Suprapubic skin (tissue), 4 donors: Measurements from ENCODE around the gene VSX2. TPM values are rescaled to one million over a fixed set of nuclear protein-coding genes. Genes with fewer than 3 reads are reported as not detected.

Experiments used
- DNase-seq, 2 donors: peaks; one replicate each; pipeline ENCODE4 v3.0.0-alpha.2; 2019; ENCODE audit warnings: low spot score in 2 of 2
- H3K27ac ChIP-seq: fragments of 200-600 bp; sonication (generic); one replicate; pipeline ENCODE4 v1.5.1; 2019
- H3K27me3 ChIP-seq: fragments of 200-600 bp; sonication (generic); one replicate; pipeline ENCODE4 v1.5.1; 2019
- H3K36me3 ChIP-seq: fragments of 200-600 bp; sonication (generic); one replicate; pipeline ENCODE4 v1.5.1; 2019
- H3K4me1 ChIP-seq: fragments of 200-600 bp; sonication (generic); one replicate; pipeline ENCODE4 v1.5.1; 2019
- H3K4me3 ChIP-seq: fragments of 200-600 bp; sonication (generic); one replicate; pipeline ENCODE4 v1.5.1; 2019; ENCODE audit warnings: mild to moderate bottlenecking
- H3K9me3 ChIP-seq: fragments of 200-600 bp; sonication (generic); one replicate; pipeline ENCODE4 v1.5.1; 2019
- EP300 ChIP-seq: sonication (generic); formaldehyde crosslinking; IDR thresholded peaks from one replicate; pipeline ENCODE4 v1.6.1; 2017; ENCODE audit warnings: antibody characterized with exemption
- POLR2A ChIP-seq, 2 donors: fragments of 450-650 bp; IDR thresholded peaks; one replicate each; pipeline ENCODE4 v1.6.1; 2017; ENCODE audit warnings: antibody characterized with exemption in 2 of 2, mild to moderate bottlenecking in 2 of 2, moderate library complexity in 2 of 2
- POLR2AphosphoS5 ChIP-seq, 3 donors: sonication (generic); formaldehyde crosslinking; IDR thresholded peaks; one replicate each; pipeline ENCODE4 v1.6.1; 2017; ENCODE audit warnings: antibody characterized with exemption in 3 of 3
- WGBS: methylation state at CpG from one replicate; pipeline ENCODE4 v1.1.5; 2018; 5-methylcytosine and 5-hydroxymethylcytosine counted together
- total RNA-seq, 4 donors: library from RNA; depleted of rRNA; stranded (reverse); fragments of >200 nt; gene quantifications; one replicate each; pipeline ENCODE4 v1.1.0, GENCODE V29; 2016
- TF ChIP-seq, protein P1 (sequence below), 2 donors: fragments of 200-600 bp in 1 of 2; fragments of 450-650 bp in 1 of 2; sonication (generic) in 1 of 2; IDR thresholded peaks; one replicate each; pipeline ENCODE4 v1.5.1; 2016 to 2019; ENCODE audit warnings: antibody characterized with exemption in 2 of 2, mild to moderate bottlenecking in 1 of 2, moderate library complexity in 1 of 2

The VSX2 gene
- total RNA-seq, 4 donors from 2014 or later, result not detected

DNA sequence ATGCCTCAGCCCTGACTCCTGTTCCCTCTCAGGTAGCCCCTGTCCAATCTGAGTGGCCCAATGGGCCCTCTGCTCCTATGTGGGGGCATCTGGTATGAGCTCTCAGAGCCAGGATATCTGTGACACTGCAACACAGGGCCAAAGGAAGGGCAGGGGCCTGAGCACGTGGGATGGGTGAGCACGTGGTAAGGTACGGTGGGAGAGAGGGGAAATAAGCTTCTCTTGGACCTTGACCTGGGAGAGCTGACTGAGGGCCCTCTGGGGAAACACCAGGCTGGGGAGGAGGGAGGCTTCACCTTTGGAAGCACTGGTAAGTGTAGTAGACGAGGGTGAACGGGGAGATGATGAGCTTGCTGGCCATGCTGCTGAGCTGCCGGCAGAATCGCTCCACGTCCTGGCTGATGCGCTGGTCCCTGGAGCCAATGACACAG is 56.8 kb downstream of the VSX2 start:
- DNase-seq, result no peak
- 82% methylated on average over 5 of the region's 9 CpGs for WGBS
- Histone ChIP-seq H3K4me1 (peaks cover 18% of the 10 kb centered on the region), H3K27ac (no peak overlapping the region), H3K27me3 (no peaks in the 10 kb centered on the region), H3K4me3 (no peak overlapping the region), H3K36me3 (peaks cover 75% of the 10 kb centered on the region), H3K9me3 (no peaks in the 10 kb centered on the region)
- no peak for TF ChIP-seq EP300
- TF ChIP-seq, protein P1, sequence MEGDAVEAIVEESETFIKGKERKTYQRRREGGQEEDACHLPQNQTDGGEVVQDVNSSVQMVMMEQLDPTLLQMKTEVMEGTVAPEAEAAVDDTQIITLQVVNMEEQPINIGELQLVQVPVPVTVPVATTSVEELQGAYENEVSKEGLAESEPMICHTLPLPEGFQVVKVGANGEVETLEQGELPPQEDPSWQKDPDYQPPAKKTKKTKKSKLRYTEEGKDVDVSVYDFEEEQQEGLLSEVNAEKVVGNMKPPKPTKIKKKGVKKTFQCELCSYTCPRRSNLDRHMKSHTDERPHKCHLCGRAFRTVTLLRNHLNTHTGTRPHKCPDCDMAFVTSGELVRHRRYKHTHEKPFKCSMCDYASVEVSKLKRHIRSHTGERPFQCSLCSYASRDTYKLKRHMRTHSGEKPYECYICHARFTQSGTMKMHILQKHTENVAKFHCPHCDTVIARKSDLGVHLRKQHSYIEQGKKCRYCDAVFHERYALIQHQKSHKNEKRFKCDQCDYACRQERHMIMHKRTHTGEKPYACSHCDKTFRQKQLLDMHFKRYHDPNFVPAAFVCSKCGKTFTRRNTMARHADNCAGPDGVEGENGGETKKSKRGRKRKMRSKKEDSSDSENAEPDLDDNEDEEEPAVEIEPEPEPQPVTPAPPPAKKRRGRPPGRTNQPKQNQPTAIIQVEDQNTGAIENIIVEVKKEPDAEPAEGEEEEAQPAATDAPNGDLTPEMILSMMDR (IDR thresholded peaks at IDR 0.05), result no peak

DNA sequence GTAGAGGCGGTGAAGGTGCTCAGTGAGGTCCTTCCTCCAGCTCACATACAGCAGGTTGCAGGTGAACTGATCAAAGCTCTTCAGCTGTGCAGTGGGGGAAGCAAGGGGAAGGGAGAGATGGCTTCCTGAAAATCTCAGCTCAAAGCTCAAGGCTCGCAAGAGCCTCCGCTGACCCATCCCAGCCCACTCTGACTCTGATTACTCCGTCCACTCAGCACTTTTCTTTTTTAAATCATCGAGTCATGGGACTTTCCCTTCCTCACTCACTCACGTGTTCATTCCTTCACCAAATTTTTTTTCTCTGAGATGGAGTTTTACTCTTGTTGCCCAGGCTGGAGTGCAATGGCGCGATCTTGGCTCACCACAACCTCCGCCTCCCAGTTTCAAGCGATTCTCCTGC is 58.7 kb downstream of the VSX2 start:
- Histone ChIP-seq H3K27me3 (no peaks in the 10 kb centered on the region), H3K36me3 (peaks cover 56% of the 10 kb centered on the region), H3K4me1 (peaks cover 28% of the 10 kb centered on the region), H3K27ac (no peak overlapping the region), H3K4me3 (no peak overlapping the region), H3K9me3 (no peaks in the 10 kb centered on the region)
- DNase-seq, result no peak
- TF ChIP-seq POLR2AphosphoS5 (IDR thresholded peaks at IDR 0.05) (no peak), POLR2A (IDR thresholded peaks at IDR 0.05) (no peak), EP300 (no peak)
- TF ChIP-seq, protein P1 (IDR thresholded peaks at IDR 0.05), result no peak
- WGBS, result 86% methylated on average over 10 of the region's 10 CpGs

DNA sequence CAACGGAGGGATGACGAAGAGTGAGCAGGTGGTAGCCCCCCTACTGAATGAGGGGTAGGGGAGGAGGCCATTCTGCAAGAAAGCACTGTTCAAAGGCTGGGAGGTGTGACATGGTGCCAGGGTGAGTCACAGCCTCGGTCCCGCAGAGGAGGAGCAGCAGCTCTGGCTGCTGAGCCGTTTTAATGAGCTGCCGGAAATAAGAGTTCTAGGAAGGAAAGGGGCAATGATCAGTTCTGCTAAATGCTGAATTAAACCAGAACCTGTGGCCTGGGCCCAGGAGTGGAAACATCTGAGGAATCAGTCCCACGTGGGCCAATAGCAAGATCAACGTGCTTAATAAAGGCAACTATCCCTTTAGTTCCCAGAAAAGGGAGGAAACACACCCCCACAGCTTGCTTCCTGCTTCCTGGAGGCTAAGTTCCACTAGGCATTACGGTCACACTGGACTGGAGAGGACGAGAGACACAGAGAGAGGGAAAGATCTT is 59.9 kb downstream of the VSX2 start:
- no peak for DNase-seq
- Histone ChIP-seq H3K9me3 (no peaks in the 10 kb centered on the region), H3K4me3 (no peak overlapping the region), H3K36me3 (peaks cover 47% of the 10 kb centered on the region), H3K27ac (peak overlapping the region; percentile 22), H3K27me3 (no peaks in the 10 kb centered on the region), H3K4me1 (peaks cover 33% of the 10 kb centered on the region)
- TF ChIP-seq EP300 (no peak), POLR2A (IDR thresholded peaks at IDR 0.05) (no peak), POLR2AphosphoS5 (IDR thresholded peaks at IDR 0.05) (no peak)
- TF ChIP-seq, protein P1 (IDR thresholded peaks at IDR 0.05), result no peak
- 38% methylated on average over 10 of the region's 10 CpGs for WGBS

DNA sequence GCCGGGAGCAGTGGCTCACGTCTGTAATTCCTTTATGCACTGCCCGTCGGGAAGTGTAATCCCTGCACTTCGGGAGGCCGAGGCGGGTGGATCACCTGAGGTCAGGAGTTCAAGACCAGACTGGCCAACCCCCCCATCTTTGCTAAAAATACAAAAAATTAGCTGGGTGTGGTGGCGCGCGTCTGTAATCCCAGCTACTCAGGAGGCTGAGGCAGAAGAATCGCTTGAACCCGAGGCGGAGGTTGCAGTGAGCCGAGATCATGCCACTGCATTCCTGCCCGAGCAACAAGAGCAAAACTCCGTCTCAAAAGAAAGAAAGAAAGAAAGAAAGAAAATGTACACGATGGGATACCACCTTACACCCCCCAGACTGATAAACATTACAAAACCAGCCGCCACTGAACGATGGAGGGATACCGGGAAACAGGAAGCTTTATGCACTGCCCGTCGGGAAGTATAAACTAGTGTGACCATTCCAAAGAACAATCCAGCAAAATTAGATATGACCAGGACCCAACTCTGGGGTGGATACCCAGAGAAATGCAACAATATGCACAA is 62.4 kb downstream of the VSX2 start:
- peak overlapping the region; percentile 83 for H3K27ac ChIP-seq
- DNase-seq, result no peak
- no peaks in the 10 kb centered on the region for H3K27me3 ChIP-seq
- 24% methylated on average over 22 of the region's 22 CpGs for WGBS
- no peak for TF ChIP-seq POLR2A (IDR thresholded peaks at IDR 0.05)
- TF ChIP-seq, protein P1 (IDR thresholded peaks at IDR 0.05), result no peak
- TF ChIP-seq EP300, result no peak
- TF ChIP-seq POLR2AphosphoS5 (IDR thresholded peaks at IDR 0.05), result no peak
- no peaks in the 10 kb centered on the region for H3K9me3 ChIP-seq
- peaks cover 23% of the 10 kb centered on the region for H3K36me3 ChIP-seq
- H3K4me1 ChIP-seq, result peaks cover 33% of the 10 kb centered on the region
- H3K4me3 ChIP-seq, result peak overlapping the region; percentile 59

DNA sequence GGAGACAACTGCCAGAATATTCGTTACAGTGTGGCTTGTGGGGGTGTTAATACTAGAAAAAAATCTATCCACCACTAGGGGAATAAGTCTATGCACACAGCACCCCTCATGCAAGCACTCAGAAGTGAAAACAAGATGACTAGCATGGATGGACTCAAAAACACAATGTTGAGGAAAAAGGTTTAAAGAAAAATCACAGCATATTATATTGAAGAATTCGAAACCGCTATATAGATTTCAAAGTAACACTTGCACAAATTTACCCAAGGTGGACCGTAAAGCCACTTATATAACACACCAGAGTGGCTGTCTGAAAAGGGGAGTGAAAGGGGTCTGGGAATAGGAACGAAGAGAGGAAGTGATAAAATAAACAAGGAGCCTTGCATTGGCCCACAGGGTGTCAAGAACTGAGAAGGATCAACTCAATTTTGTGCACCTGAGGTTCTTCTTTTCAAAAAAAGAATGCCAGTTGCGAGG is 62.9 kb downstream of the VSX2 start:
- Histone ChIP-seq H3K27ac (peak overlapping the region; percentile 83), H3K4me1 (peaks cover 33% of the 10 kb centered on the region), H3K36me3 (peaks cover 18% of the 10 kb centered on the region), H3K9me3 (no peaks in the 10 kb centered on the region), H3K27me3 (no peaks in the 10 kb centered on the region), H3K4me3 (peak overlapping the region; percentile 59)
- WGBS, result 0% methylated on average over 6 of the region's 6 CpGs
- TF ChIP-seq EP300 (no peak), POLR2AphosphoS5 (IDR thresholded peaks at IDR 0.05) (no peak), POLR2A (IDR thresholded peaks at IDR 0.05) (no peak)
- TF ChIP-seq, protein P1 (IDR thresholded peaks at IDR 0.05), result peak; percentile 20 to 39
- no peak for DNase-seq
